GM19023 (cell line): ENCODE measurements around the gene MED25.
A peak's percentile ranks its signal among the peaks of the same experiment; 100 is the strongest.

Experiments used
- ATAC-seq: cut with Tn5 transposase; IDR thresholded peaks from one replicate; pipeline ENCODE4 v1.9.1; 2021; ENCODE audit warnings: mild to moderate bottlenecking, moderate library complexity; ENCODE audit not compliant: unreplicated experiment

MED25 gene

DNA sequence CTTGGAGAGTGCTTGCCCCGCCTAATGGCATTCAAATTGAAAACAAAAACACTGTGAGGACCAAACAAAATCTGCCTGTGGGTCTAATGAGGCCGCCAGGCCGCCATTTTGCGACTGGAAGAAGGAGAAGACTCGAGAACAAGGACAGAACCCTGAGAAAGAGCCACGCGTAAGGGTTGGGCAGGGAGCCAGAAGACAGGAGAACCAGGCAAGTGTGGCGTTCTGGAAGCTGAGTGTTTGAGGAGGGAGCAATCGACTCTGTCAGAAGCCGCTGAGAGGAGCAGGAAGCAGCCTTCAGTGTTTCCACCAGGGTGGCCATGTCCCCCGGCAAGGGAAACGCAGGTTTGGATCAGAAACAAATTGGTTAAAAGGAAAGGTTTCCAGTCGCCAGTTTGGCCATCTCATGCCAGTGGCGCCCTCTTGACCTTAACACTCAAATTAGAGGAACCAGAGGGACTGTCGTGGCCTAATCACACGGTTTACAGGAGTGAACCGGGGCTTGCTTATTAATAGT, 22.7 kb downstream of the MED25 start:
- no peak for ATAC-seq

DNA sequence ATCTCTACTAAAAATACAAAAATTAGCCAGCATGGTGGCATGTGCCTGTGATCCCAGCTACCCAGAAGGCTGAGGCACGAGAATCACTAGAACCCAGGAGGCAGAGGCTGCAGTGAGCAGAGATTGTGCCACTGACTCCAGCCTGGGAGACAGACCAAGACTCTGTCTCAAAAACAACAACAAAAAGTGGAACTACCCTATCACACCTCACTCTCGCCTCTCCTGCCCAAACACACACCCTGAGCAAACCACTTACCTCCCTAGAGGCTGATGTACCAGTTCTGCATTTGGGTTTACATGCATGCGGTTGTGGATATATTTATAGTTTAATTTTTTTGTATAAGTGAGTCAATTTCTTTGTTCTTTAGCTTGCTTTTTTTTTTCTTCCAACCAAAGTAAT, 25.2 kb downstream of the MED25 start:
- ATAC-seq = no peak

DNA sequence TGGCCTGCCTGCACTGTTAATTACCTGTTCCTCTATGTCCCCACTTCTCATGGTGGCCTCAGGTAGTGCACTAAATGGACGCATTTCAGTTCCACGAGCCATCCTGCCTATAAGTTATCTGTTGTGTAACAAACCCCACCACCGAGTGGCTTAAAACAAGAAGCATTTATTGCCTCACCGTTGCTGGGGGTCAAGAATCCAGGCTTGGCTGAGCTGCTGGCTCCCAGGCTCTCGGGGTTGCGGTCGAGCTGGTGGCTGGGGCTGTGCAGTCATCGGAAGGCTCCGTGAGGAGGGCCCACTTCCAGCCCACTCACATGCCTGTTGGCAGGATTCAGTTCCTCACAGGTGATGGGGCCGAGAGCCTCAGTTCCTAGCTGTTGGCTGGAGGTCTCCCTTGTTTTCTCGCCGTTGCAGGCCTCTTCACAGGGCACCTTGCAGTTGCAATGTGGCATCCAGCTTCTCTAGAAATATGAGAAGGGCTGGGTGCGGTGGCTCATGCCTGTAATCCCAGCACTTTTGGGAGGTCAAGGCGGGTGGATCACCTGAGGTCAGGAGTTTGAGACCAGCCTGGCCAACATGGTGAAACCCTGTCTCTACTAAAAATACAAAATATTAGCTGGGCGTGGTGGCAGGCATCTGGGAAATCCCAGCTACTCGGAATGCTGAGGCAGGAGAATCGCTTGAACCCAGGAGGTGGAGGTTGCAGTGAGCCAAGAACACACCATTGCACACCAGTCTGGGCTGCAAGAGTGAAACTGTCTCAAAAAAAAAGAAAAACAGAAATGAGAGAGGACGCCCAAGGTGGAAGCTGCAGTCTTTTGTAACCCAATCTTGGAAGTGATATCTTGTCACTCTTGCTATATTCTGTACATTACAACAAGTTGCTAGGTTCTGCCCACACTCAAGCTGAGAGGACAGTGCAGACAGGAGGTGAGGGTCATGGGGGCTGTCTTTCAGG, 26.3 kb downstream of the MED25 start:
- ATAC-seq = no peak

DNA sequence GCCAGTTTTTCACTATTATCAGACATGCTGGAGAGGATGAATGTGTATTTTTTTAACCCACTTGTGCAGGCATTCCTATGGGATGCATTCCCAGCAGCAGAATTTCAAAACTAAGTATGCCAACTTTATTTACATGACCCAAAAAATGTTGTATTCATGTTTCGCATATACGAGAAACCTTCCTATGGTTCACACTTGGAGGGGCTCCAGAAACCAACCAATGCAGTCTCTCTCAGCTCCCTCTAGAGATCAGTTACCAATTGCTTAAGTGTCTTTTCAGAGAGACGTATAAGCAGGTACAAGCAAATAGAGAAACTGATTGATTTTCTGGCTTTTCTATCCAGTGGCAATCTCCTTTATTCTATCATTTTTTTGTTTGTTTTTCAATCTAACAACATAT, 27.3 kb downstream of the MED25 start:
- ATAC-seq = no peak

DNA sequence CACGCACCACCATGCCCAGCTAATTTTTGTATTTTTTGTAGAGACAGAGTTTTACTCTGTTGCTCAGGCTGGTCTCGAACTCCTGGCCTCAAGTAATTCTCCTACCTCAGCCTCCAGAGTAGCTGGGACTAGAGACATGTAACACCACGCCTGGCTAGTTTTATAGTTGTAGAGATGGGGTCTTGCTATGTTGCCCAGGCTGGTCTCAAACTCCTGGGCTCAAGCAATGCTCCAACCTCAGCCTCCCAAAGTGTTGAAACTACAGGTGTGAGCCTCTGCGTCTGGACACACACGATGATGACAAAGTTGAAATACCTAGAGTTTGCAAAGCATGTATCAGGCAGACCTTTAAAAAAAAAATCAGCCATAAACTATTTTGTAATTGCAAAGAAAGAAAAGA, 28.3 kb downstream of the MED25 start:
- no peak for ATAC-seq

DNA sequence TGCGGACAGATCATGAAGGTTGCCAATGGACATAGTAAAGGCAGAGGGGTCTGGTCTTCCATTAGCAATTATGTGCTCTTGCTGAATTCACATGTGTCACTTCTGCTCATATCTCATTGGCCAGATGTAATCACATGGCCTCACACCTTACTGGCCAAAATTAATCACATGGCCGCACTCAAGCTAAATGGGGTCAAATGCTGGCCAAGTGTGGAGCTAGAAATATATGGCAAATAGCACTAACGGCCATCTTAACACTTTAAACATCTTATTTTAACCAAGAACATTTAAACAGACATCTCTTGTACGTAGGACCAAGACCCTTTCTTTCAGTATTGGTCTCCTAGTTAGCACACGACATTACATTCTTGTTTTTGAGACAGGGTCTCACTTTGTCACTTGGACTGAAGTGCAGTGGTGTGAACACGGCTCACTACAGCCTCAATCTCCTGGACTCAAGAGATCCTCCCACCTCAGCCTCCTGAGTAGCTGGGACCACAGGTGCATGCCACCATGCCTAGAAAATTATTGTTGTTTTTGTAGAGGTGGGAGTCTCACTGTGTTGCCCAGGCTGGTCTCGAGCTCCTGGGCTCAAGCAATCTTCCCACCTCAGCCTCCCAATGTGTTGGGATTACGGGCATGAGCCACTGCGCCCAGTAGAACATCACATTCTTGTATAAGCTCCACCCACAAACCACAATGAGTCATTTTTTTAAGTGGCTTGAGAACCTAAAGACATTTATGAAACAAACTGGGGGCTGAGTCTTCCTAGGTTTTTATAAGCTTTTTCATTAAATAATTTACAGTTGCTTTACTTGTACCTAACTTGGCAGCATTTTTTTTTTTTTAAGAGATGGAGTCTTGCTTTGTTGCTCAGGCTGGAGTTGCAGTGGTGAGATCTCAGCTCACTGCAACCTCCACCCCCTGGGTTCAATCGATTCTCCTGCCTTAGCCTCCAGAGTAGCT, 29.9 kb downstream of the MED25 start:
- ATAC-seq = no peak

DNA sequence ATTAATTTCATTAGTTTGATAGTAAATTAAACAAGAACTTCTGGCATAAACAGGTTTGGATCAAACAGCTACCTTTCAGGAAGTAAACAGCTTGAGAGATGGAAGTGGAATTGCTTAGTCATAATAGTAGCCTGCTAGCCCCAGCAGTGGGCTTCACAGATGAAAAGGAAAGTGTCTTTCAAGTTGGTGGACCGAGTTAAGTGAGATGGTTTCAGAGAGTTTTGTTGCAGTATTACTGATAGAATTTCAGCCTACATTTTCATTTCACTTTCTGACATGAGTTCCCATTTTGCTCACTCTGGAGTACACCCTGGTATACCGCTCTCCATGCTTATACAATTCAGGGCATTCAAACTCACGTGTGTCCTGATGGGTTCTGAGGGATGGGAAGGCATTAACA, 30.8 kb downstream of the MED25 start:
- ATAC-seq = no peak

DNA sequence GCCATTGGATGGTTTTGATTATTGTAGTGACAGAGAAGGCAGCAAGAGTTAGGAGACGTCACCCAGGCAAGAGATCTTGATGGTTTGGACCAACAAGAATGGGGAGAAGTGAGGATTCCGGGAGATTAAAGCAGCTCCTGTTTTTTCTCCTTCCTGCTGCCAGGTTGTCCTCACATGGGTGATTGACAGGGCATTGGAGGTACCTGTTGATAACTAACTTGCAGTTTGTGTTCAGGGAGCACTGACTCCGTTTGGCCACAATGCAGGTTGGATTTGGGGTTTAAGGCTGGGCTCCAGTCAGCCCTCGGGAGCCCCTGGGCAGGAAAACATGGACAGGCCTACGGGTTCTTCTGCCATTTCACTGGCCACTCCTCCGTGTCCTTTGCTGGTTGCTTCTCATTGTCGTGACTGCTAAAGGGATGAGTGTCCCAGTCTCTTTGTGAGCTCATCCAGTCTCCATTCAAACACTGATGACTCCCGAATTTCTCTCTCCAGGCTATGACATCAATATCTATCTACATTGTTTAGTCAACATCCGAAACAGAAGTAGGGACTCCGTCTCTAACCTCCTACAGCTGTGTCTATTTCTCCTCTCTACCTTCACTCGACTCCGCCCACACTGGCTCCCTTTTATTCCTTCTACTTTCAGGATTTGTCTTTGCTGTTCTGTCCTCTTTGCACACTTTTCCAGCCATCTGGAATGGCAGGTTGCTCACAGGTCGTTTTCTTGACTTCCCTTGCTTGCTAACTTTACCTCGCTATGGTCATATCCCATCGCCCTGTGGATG, 31.5 kb downstream of the MED25 start:
- ATAC-seq = no peak

DNA sequence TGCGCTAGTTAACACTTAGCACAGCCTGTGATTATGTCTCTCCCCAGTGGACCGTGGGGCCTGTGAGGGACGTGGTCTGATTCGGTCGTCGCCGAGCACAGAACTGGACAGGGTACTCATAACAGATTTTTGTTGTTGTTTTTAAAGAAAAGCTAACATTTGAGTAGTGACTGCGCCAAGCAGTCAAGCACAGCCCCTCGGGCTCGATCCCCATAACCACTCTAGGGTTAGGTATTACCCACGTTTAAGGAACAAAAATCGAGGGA, 32.1 kb downstream of the MED25 start:
- ATAC-seq = no peak

DNA sequence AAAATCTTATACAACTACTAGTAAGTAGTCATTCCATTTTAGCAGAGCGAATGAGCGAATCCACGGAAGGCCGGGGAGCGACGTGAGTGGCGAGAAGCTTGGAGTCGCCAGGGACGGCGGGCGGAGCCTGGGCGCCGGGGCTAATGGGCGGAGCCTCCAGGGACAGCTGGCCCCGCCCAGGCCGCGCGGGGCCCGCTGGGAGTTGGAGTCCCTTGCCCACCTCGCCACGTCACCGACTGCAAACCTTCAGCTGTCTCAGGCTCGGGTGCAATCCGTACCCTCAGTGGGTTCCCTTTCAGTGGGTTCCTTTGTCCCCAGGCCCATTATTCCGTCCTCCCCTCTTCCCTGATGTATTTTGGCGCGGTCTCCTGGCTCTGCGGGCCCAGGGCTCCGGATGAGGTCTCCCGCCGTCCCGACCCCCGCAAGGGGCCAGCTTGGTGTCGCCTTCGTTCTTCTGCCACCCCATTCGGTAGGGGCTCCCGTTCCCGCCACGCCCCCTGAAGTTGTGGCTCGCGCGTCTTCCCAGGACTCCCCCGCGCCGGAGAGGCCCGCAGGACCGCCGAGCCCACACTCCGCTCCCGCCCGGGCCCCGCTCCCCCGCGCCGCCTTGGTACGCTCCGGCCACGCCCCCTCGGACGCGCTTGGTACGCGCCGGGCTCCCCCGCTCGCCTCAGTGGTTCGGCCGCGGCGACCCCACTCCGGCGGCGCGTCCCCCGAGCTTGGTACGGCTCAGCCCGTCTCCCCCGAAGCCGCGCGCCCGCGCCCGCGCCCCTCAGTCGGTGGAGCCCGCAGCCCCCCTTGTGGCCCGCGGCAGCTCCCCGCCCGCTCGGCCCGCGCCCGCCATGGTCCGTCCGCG, 32.6 kb downstream of the MED25 start, which contains the start of gene PTOV1:
Gene PTOV1, plus strand, starts transcription at position 673 of the 856 bp plus-strand sequence.
- peak; percentile 62 for ATAC-seq

DNA sequence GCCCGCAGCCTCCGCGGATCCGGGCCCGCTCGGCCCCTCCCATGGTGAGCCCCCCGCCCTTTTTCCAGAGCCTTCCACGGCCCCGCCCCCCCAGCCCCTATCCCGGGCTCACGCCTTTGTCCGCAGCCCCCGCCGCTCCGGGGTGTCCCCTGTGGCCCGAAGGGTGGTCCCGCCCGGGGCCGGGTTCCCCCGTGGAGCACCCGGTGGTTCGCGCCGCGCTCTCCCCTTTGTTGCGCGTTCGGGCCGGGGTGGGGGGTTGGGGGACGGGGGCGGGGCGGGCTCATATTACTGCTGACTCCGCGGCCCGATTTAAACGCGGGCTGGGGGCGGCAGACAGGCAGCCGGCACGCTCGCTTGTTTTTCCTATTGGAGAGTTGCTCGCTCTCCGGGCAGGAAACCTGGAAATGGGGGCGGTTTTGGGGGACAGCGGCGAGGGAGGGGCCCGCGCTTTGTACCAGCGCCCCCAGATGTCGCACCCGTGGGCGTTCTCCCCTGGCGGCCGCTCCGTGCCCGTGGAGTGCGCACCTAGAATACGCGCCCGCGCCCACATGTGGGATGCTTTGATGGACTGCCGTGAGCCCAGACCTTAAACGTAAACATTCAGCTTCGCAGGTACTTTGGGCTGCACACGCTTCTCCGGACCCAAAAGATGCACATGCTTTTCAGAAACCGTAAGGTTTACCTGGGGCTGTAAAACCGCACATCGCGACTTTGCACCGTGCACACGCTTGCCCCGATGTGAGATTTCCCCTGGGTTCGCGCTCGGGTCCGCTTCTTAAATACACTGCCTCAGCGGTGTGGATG, 33.6 kb downstream of the MED25 start:
- no peak for ATAC-seq

DNA sequence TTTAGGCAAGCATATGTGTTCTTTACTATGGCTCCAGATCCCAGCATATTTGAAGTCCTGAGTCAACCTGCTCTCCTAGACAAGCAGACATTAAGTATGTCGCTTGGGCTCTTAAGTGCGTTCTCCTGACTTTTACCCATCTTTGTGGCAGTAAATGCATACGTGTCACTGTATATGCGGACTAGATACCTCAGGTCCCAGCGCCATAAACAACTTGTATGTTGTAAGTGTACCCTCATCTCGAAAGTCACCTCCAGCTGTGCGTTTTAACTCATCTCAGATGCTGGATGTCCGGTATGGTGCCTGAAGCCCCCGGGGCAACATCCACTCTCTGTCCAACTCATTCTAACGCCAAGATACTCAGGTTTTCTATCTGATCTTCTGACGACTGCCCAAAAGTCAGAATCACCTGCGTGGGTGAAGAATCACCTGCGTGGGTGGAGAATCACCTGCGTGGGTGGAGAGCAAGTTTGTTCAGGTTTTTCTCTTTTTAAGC, 34.6 kb downstream of the MED25 start:
- ATAC-seq = no peak

DNA sequence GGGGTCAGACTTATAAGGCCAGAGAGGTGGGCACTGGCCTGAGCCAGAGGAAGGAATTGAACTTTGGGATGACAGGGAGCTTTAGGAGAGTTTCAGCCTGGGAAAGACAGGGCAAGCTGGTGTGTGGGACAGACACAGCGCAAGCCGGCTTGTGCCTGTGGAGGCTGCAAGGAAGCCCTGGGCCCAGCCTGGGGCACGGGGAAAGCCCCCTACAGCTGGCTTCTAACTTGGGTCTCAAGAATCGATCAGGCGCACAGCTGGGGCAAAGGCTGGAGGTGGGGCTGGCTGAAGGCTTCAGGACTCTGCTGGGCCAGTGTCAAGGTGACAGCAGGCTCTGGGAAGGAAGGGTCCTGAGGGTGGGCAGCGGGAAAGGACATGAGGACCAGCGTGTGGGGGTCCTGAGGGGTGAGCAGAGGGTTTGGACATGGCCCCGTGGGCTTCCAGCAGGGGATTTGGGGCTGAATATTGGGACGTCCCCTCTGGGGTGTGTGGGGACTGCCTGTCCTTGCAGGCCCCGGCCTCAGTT, 35.8 kb downstream of the MED25 start:
- ATAC-seq = no peak

DNA sequence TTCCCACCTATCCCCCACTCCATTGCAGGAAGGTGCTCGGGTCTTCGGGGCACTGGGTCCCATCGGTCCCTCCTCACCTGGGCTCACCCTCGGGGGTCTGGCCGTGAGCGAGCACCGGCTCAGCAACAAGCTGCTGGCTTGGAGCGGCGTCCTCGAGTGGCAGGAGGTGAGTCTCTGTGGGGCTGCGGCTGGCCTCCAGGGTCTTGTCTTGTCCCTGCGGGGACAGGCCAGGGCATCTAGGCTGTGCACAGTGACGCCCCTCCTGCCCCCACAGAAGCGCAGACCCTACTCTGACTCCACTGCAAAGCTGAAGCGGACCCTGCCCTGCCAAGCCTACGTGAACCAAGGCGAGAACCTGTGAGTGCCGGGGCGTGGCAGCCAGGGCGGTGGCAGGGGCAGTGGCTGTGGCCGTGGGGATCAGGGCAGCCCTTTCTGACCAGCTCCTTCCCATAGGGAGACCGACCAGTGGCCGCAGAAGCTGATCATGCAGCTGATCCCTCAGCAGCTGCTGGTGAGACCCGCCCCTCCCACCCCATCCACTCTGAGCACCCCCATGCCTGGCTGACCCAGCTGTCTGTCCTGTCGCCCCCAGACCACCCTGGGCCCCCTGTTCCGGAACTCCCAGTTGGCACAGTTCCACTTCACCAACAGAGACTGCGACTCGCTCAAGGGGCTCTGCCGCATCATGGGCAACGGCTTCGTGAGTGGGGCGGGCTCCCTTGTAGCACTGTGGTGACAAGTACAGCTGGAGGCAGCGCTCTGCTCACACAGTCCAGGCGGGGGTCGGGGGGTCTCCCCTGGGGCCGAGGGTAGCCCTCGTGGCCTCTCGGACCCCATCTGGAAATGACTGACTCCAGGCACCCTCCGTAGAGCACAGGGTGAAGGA, 36.5 kb downstream of the MED25 start:
- no peak for ATAC-seq

DNA sequence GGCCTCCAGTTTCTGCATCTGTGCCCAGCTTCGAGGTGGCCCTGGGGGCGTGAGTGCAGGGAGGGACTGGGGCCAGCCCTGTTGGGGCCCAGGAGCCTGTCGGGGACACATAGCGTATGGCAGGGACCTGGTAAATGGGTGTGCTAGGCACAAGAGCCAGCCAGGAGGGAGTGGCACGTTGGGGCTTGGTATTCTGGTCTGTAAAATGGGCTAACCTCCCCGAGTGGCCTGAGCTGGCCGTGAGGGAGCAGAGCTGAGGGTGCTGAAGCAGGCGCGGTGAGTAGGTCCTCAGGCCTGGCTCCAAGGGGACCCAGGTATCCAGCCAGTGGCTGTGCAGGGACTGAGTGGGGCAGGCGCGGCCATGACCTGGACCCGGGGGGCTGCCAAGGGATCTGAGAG, 37.2 kb downstream of the MED25 start:
- ATAC-seq = no peak

DNA sequence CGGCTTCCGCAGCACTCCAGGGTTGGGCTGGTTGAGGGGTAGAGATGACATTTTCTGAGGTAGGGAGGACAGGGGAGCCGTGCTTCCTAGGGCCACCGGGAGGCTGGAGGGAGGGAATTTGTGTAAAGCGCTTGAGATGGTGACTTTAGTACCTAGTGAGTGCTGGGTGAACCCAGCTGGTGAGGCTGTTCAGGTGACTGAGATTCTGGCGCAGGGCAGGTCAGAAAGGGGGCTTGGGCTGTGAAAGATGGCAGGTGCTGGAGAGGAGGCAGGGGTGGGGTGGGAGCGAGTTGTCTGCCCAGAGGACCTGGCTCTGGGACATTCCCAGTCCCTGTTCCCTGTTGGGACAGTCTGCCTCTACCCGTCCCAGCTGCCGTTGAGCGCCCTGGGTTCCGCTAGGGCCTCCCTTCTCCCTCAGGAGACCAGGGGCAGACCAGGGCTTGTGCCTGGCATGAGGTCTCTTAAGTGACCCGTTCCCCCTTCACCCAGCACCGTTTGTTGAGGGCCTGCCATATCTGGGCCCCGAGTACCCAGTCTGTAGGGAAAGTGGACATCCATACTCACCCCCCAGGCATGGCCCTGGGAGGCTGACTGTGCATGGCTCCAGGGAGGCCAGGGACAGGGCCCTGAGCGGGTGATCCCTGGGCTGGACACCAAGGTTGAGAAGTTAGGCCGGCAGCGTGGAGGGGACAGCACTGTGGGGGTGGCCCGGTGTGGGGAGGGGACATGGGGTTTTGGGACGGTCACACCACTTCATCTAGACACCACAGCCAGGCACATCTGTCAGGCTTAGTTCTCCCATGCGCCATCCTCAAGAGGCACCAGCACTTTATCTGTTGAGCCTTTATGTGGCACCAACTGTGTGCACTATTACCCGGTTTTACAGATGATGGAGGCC, 37.8 kb downstream of the MED25 start:
- no peak for ATAC-seq

DNA sequence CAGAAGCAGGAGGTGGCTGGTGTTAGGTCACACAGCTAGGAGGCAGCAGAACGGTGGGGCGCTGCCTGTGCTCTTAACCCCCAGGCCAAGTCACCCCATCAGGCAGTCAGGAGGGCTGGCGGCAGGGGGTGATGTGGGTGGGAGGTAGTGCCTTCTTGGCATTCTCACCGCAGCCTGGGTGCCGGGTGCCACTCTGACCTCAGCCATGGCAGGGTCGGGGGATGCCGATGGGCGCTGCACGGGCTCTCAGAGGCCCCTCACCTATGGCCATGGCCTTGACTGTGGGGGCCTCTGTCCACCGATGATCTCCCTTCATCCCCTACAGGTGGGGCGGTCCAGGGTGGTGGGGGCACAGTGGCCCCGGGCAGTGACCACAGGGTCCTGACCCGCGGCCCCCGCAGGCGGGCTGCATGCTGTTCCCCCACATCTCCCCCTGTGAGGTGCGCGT, 38.5 kb downstream of the MED25 start:
- no peak for ATAC-seq
